ENCODE results near the gene UGT2B28.
"Not testable (repeated sequence)": the region's sequence is repeated elsewhere in the genome, so short reads cannot be mapped to it uniquely, and the experiment has no call there.

Gene UGT2B28

DNA sequence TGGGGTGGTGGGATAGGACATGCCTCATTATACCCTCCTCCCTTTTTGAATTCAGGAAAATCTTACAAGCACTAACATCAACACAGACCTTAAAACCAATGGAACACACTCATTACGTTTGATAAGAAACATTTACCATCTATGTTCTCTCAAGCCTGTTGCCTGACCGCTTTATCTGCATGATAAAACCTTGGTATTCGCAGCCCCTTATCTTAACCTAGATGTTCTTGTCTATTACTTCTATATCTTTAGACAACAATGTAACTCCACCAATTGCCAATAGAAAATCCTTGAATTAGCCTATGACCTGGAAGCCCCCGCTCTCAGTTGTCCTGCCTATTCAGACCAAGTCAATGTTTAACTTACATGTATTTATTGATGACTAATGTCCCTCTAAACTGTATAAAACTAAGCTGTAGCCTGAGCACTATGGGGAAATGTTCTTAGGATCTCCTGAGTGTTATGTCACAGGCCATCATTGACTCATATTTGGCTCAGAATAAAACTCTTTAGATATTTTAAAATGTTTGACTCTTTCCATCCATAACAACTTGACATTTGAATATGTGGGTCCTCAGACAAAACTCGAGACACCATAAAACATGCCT lies 28.3 kb downstream of the UGT2B28 start:
- DNase-seq; H3K27me3 ChIP-seq (replicated peaks; ENCODE audit: control insufficient read depth, insufficient read depth, low read length, poor library complexity, severe bottlenecking); H3K36me3 ChIP-seq (ENCODE audit: control insufficient read depth, insufficient read depth, low read length); H3K27ac ChIP-seq (ENCODE audit: insufficient read depth, low read length, poor library complexity, severe bottlenecking); H3K4me1 ChIP-seq (ENCODE audit: control insufficient read depth, insufficient read depth, low read length, poor library complexity, severe bottlenecking); H3K4me3 ChIP-seq (ENCODE audit: insufficient read depth, low read depth, low read length, poor library complexity, severe bottlenecking); H3K9me3 ChIP-seq (ENCODE audit: control insufficient read depth, low read length): not testable (repeated sequence)

DNA sequence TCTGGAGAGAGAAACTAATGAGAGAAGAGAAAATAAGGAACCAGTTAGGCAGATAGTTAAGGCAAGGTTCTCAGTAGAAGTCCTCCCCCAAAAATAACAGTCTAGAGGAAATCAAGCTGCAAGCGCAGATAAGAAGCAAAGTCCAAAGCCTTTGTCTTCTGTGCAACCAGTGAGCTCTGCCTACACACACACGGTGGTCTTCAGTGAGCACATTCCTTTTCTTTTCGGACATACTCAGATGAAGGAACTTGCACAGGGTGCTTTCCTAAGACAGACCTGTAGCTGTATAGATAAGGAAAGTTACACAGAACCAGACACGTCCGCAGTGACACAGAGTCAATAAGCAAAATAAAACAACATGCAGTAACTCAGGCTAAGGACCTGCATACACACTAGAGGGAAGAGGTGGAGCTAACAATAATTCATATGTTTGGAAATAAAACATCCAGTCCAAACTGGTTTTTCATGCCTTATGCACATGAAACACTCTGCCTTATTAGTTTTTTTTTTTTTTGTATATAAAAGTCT lies 29.3 kb downstream of the UGT2B28 start:
- not testable (repeated sequence) for H3K4me3 ChIP-seq (ENCODE audit: insufficient read depth, low read depth, low read length, poor library complexity, severe bottlenecking); H3K4me1 ChIP-seq (ENCODE audit: control insufficient read depth, insufficient read depth, low read length, poor library complexity, severe bottlenecking); DNase-seq; H3K9me3 ChIP-seq (ENCODE audit: control insufficient read depth, low read length); H3K36me3 ChIP-seq (ENCODE audit: control insufficient read depth, insufficient read depth, low read length); H3K27ac ChIP-seq (ENCODE audit: insufficient read depth, low read length, poor library complexity, severe bottlenecking); H3K27me3 ChIP-seq (replicated peaks; ENCODE audit: control insufficient read depth, insufficient read depth, low read length, poor library complexity, severe bottlenecking)

DNA sequence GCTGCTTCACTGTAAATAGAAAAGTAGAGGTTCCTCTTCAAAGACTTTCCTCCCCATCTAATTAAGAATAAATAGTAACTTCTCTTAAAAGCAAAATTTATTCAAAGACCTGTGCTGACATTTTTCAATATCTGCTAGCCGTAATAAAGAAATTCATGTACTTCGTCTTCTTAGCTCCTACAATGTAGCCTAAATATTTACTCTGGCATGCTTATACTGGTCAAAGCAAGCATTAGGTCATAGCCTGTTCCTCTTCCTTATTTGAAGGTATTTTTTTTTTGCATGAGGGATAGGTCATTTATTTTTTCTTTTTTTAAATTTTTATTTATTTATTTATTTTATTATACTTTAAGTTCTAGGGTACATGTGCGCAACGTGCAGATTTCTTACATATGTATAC lies 30.0 kb downstream of the UGT2B28 start:
- not testable (repeated sequence) for H3K36me3 ChIP-seq (ENCODE audit: control insufficient read depth, insufficient read depth, low read length); H3K9me3 ChIP-seq (ENCODE audit: control insufficient read depth, low read length); H3K27ac ChIP-seq (ENCODE audit: insufficient read depth, low read length, poor library complexity, severe bottlenecking); H3K27me3 ChIP-seq (replicated peaks; ENCODE audit: control insufficient read depth, insufficient read depth, low read length, poor library complexity, severe bottlenecking); H3K4me3 ChIP-seq (ENCODE audit: insufficient read depth, low read depth, low read length, poor library complexity, severe bottlenecking); DNase-seq; H3K4me1 ChIP-seq (ENCODE audit: control insufficient read depth, insufficient read depth, low read length, poor library complexity, severe bottlenecking)

DNA sequence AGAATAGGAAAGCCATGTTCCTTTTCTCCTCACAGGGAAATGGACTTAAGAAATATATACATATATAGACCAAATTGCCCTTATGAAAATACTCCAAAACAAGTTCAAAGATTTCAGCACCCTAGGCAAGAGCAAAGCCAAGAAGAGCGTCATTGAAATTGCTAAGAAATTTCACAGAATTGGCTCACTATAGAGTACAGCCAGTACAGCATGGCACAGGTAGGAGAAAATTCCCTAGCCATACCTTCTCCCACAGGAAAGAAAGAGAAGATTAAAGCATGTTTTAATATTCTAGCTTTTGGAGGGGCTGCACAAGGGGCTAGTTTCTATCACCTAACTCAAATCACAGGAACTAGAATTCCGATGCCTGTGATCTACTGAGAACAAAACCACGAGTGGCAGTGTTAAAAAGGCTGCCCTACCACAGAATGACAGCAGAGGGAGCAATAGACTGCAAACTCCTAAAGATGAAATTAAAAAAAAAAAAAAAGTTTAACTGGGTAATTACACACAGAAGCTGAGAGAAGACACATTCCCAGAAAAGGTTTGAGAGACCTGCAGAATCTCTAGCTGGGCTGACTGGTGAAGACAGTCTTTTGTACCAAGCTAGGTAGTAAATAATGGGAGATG lies 37.5 kb downstream of the UGT2B28 start:
- not testable (repeated sequence) for H3K27ac ChIP-seq (ENCODE audit: insufficient read depth, low read length, poor library complexity, severe bottlenecking); H3K4me1 ChIP-seq (ENCODE audit: control insufficient read depth, insufficient read depth, low read length, poor library complexity, severe bottlenecking); H3K4me3 ChIP-seq (ENCODE audit: insufficient read depth, low read depth, low read length, poor library complexity, severe bottlenecking); H3K9me3 ChIP-seq (ENCODE audit: control insufficient read depth, low read length); H3K27me3 ChIP-seq (replicated peaks; ENCODE audit: control insufficient read depth, insufficient read depth, low read length, poor library complexity, severe bottlenecking); H3K36me3 ChIP-seq (ENCODE audit: control insufficient read depth, insufficient read depth, low read length)
- peak in 1 of 3 donors; percentile 0 for DNase-seq

DNA sequence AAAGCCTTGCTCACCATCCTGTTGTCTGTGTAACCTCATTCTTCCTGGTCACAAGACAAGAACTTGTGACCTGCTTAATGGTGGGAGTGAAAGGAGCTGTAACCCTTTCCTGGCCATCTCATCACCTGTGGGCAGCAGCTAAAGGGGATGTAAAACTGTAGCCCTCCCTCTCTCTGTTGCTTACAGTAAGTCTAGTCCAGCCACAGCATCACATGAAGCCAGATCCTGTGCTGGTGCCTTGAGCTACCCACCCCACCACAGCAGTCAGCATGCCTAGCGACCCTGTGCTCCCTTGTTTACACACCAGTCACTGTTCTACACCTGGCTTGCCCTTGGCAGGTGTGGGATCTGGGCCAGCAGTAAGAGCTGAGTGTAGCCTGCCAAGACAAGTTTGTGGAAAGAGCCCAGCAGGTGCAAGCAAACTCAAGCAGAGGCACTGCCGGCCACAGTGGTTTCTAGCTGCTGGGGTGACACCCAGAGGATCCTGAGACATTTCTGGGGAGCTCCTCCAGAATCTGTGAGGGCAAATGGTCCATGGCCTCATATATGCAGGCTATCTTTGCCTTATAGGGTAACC lies 41.0 kb downstream of the UGT2B28 start:
- Histone ChIP-seq H3K4me1 (ENCODE audit: control insufficient read depth, insufficient read depth, low read length, poor library complexity, severe bottlenecking) (no peaks in the 10 kb centered on the region), H3K36me3 (ENCODE audit: control insufficient read depth, insufficient read depth, low read length) (no peaks in the 10 kb centered on the region), H3K27ac (ENCODE audit: insufficient read depth, low read length, poor library complexity, severe bottlenecking) (no peak overlapping the region), H3K9me3 (ENCODE audit: control insufficient read depth, low read length) (no peaks in the 10 kb centered on the region), H3K4me3 (ENCODE audit: insufficient read depth, low read depth, low read length, poor library complexity, severe bottlenecking) (no peak overlapping the region), H3K27me3 (replicated peaks; ENCODE audit: control insufficient read depth, insufficient read depth, low read length, poor library complexity, severe bottlenecking) (no peaks in the 10 kb centered on the region)
- DNase-seq = no peak

DNA sequence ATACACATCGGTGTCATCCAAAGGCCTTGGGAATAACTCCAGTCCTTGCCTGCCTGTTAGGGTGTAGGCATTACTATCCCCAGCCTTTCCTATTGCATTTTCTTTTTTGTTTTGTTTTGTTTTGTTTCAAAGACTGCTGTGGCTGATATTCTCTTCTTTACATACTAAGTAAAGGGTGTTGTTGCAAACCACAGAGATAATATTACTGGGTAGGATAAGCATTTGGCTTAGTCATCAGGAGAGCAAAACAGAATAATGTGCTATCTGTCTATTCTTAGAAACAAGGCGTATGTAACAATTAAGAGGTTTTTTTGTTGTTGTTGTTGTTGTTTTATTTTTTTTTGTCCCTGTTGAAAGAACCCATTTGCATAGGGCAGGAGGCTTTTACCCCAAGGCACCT lies 41.8 kb downstream of the UGT2B28 start:
- Histone ChIP-seq H3K4me1 (ENCODE audit: control insufficient read depth, insufficient read depth, low read length, poor library complexity, severe bottlenecking) (no peaks in the 10 kb centered on the region), H3K36me3 (ENCODE audit: control insufficient read depth, insufficient read depth, low read length) (no peaks in the 10 kb centered on the region), H3K9me3 (ENCODE audit: control insufficient read depth, low read length) (no peaks in the 10 kb centered on the region), H3K27ac (ENCODE audit: insufficient read depth, low read length, poor library complexity, severe bottlenecking) (no peak overlapping the region), H3K27me3 (replicated peaks; ENCODE audit: control insufficient read depth, insufficient read depth, low read length, poor library complexity, severe bottlenecking) (no peaks in the 10 kb centered on the region), H3K4me3 (ENCODE audit: insufficient read depth, low read depth, low read length, poor library complexity, severe bottlenecking) (no peak overlapping the region)
- DNase-seq = no peak

DNA sequence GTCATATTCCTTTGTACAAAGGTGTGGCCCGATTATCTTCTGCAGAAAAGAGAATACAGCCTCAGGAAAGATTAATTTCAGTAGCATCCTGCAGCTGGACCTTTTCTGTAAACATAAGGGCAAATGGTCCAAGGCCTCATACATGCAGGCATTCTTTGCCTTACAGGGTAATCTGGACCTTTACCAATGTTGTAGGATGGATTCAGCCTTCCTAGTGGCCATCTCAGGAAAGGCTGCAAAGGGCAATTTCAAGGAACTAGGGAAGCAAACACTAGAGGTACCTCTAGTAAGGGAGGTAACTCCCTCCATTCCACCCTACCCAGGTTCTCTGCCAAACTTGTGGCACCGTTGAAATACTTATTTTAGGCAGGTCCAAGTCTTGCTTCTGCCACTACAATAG lies 43.0 kb downstream of the UGT2B28 start:
- no peak for DNase-seq
- H3K9me3 ChIP-seq (ENCODE audit: control insufficient read depth, low read length) = no peaks in the 10 kb centered on the region
- H3K27ac ChIP-seq (ENCODE audit: insufficient read depth, low read length, poor library complexity, severe bottlenecking) = no peak overlapping the region
- H3K36me3 ChIP-seq (ENCODE audit: control insufficient read depth, insufficient read depth, low read length) = no peaks in the 10 kb centered on the region
- H3K4me1 ChIP-seq (ENCODE audit: control insufficient read depth, insufficient read depth, low read length, poor library complexity, severe bottlenecking) = no peaks in the 10 kb centered on the region
- H3K27me3 ChIP-seq (replicated peaks; ENCODE audit: control insufficient read depth, insufficient read depth, low read length, poor library complexity, severe bottlenecking) = no peaks in the 10 kb centered on the region
- H3K4me3 ChIP-seq (ENCODE audit: insufficient read depth, low read depth, low read length, poor library complexity, severe bottlenecking) = no peak overlapping the region

DNA sequence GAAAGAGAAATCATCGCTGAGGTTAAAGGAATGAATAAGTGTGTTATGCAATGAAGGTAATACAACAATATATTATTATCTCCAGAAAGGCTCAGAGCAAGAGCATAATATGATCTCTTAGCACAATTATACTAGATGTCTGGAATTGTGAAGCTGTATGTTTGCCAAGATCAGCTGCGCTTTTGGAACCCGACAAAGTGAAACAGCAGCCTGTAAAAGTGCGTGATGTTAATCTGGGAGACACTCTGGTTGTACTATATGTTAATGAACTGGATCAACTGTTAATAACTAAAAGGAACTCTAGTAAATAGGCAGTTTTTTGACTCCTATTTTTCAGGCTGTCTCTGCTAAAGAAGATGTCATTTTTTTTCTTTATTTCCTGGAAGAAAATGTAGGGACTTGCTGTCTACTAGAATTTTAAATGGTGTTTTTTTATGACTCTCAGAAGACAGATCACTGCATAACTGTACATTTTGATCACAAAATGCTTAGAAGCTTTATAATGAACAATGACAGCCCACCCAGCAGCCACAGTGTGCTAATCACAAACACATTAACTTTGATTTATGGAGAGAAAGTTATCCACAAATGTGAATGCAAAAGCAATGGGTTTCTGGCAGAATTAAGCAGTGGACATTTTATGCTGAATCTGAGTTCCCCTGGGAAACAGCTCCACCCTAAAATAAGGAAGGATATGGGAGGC lies 50.2 kb downstream of the UGT2B28 start:
- no peak overlapping the region for H3K27ac ChIP-seq (ENCODE audit: insufficient read depth, low read length, poor library complexity, severe bottlenecking)
- no peaks in the 10 kb centered on the region for H3K27me3 ChIP-seq (replicated peaks; ENCODE audit: control insufficient read depth, insufficient read depth, low read length, poor library complexity, severe bottlenecking)
- no peaks in the 10 kb centered on the region for H3K36me3 ChIP-seq (ENCODE audit: control insufficient read depth, insufficient read depth, low read length)
- H3K4me1 ChIP-seq (ENCODE audit: control insufficient read depth, insufficient read depth, low read length, poor library complexity, severe bottlenecking) = no peaks in the 10 kb centered on the region
- H3K4me3 ChIP-seq (ENCODE audit: insufficient read depth, low read depth, low read length, poor library complexity, severe bottlenecking) = no peak overlapping the region
- no peaks in the 10 kb centered on the region for H3K9me3 ChIP-seq (ENCODE audit: control insufficient read depth, low read length)
- no peak for DNase-seq

DNA sequence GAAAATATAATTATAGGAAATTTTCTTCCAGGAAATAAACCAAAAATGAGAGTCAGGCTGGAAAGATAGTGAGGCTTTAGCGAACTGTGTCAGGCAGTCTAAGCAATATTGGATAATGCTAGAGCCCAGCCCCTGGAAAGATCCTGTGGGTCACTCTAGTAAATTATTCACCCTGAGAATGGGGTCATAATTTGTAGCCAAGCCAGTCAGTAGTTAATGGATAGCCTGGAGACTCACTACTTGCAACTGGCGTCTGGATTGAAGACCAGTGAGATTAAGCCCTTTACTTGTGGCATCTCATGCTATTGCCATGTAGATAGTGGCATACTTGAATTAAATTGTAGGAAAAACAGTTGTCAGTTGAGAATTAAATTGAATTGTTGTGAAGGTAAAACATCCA lies 51.0 kb downstream of the UGT2B28 start:
- H3K4me1 ChIP-seq (ENCODE audit: control insufficient read depth, insufficient read depth, low read length, poor library complexity, severe bottlenecking); H3K36me3 ChIP-seq (ENCODE audit: control insufficient read depth, insufficient read depth, low read length); H3K27ac ChIP-seq (ENCODE audit: insufficient read depth, low read length, poor library complexity, severe bottlenecking); DNase-seq; H3K9me3 ChIP-seq (ENCODE audit: control insufficient read depth, low read length); H3K27me3 ChIP-seq (replicated peaks; ENCODE audit: control insufficient read depth, insufficient read depth, low read length, poor library complexity, severe bottlenecking); H3K4me3 ChIP-seq (ENCODE audit: insufficient read depth, low read depth, low read length, poor library complexity, severe bottlenecking): not testable (repeated sequence)

DNA sequence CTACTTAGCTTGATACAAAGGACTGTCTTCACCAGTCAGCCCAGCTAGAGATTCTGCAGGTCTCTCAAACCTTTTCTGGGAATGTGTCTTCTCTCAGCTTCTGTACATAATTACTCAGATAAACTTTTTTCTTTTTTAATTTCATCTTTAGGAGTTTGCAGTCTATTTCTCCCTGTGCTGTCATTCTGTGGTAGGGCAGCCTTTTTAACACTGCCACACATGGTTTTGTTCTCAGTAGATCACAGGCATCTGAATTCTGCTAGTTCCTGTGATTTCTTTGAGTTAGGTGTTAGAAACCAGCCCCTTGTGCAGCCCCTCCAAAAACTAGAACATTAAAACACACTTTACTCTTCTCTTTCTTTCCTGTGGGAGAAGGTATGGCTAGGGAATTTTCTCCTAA lies 55.2 kb downstream of the UGT2B28 start:
- not testable (repeated sequence) for DNase-seq; H3K4me3 ChIP-seq (ENCODE audit: insufficient read depth, low read depth, low read length, poor library complexity, severe bottlenecking); H3K4me1 ChIP-seq (ENCODE audit: control insufficient read depth, insufficient read depth, low read length, poor library complexity, severe bottlenecking); H3K27ac ChIP-seq (ENCODE audit: insufficient read depth, low read length, poor library complexity, severe bottlenecking); H3K36me3 ChIP-seq (ENCODE audit: control insufficient read depth, insufficient read depth, low read length); H3K27me3 ChIP-seq (replicated peaks; ENCODE audit: control insufficient read depth, insufficient read depth, low read length, poor library complexity, severe bottlenecking); H3K9me3 ChIP-seq (ENCODE audit: control insufficient read depth, low read length)
